Stimulated activated CD4-positive, alpha-beta T cell treated with anti-CD3 and anti-CD28 coated beads, Interleukin-1b, Interleukin-23, amount 100 ng/mL, for 24 hours (primary cell): Measurements from ENCODE around the gene SBNO2.

Source experiments
- DNase-seq, 4 experiments: peaks; one replicate each; pipeline ENCODE4 v3.0.0-alpha.2; 2020; ENCODE audit warnings: low read depth in 4 of 4, low spot score in 1 of 4

Gene SBNO2

DNA sequence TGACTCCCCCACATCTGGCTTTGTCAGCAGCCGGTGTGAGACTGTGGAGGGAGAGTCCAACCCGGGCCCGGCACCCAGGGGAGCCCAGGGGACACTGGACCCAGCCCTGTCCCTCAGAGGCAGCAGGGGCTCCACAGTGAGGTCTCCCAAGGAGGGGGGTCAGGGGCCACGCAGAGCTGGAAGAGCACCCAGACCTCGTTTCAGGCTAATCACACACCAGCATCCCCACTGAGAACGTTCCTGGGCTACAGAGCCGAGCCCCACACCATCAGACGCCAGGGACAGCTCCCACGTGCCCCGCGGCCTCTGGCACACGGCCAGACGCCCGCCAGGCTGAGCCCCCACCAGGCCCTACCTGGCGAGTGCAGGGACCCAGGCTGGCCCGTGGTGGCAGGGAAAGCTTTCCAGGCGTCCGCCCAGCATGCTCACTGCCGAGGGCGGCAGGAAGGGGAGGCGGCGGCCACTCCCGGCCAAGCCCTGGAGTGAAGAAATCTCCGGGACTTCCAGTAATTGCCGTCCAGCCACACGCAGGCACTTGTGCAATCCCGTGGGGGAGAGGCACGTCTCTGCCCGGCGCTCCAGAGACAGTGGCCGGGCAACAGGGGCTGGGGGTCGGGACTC, 19.2 kb downstream of the SBNO2 start:
- no peak for DNase-seq

DNA sequence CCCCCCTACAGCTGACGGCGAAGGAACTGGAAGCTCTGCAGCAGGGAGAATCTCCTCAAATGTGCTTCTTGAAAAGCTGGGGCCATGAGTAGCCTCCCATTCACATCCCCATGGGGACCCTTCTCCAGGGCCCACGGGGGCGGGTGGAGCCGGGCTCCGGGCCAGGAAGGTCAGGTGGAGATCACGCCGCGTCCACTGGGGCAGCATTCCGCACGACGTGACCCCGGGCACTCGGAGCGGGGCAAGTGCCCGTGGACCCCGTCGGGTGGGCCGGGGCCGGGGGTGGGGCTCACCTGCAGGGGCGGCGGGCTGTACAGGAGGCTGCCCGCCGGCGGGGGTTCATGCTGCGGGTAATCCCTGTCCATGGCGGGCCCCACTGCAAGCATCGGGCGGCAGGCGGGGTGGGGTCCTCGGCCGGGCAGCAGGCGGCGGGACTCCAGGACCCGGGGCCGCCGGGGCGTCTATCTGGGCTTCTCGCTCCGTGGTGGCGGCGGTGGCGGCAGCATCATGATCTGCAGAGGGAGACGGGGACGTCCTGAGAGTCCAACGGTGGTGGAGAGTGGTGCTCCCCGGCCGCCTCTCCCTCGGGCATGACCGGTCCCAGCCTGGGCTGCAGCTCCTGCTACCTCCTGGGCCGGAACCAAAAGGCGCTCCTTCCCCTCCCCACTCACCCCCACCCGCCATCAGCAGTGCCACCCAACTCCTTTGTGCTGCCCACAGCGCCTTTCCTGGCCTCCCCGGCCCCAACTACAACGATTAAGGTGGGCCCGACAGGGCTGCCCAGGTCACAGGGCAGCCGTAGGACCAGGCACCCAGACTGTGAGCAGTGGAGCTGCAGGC, 20.0 kb downstream of the SBNO2 start:
- no peak for DNase-seq

DNA sequence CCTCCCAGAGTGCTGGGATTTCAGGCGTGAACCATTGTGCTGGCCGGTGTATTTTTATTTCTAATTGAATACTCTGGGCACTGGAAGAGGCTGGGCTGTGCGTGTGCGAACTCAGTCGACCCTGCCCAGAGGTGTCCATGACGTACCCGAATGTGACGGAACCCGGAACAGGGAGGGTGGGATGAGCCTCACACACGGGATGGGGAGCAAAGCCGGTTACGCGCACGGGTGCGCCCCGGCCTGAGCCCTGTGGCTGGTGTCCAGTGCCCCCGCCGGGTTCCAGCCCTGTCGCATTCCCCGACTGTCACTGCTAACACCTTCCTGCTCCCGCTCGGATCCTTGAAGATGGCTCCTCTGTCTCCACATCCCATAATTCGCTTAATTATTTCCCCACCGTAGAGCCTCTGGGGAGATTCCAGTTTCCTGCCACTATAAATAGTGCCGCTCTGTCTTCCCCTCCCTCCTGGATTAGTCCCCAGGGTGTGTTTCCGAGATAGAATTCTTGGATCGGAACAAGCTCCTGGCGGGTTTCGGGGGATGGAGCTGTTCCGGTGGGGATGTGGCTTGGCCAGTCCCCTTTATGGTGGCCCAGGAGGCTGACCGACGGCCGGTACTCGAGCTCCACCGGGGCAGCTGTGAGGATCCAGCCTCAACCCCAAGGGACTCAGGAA, 22.0 kb downstream of the SBNO2 start:
- no peak for DNase-seq

DNA sequence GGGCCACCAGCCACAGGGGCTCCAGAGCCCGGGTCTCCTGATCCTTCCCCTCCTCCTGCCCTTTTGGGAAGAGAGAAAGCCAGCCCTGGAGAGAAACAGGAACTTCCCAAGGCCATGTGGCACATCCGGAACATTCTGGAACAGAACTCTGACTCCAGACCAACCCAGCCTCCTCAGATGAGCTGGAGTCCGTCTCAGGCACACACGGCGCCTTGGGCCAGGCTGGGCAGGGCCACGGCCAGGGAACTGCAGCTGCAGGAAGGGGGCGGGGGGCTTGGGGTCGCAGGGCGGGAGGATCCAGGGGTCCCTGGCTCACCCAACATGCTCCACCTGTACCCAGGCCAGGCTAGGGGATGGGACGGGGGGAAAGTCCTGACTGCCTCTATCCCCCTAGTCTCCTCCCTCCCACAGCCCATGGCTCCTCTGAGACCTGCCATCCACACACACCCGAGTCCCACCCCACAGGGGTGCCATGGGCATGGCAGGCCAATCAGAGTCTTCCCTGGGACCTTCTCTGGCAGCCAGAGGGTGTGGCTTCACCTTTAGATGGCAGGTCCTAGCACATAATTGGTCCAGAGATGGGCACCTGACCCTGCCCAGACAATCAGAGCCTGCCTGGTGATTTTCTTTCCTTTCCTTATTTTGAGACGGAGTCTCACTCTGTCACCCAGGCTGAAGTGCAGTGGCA, 22.9 kb downstream of the SBNO2 start:
- DNase-seq, result no peak

DNA sequence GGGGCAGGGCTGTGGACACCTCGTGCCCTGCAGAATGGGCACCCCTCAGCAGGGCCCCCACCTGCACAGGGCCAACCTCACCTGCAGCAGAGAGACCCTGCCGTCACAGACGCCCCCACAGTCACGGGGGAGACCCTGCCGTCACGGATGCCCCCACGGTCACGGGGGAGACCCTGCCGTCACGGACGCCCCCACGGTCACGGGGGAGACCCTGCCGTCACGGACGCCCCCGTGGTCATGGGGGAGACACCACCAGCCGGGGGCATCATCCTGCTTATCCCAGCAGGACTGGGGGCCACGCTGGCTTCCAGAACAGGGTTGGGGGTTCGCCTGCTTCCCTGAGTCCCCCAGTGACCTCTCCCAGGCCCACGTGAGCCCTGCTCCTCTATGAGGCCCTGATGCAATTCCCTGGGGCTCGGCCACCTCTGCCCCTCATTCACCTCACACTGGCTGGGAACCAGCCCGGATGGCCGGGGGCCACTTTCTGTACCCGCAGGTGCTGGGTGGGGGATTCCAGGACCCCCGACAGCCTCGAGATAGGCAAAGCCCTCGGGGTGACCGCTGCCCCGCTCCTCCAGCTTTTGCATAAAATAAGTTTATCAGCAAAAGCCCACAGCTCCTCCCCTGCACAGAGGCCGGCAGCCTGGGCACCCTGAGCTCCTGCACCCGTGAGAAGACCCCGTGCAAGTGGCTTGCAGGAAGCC, 23.6 kb downstream of the SBNO2 start:
- no peak for DNase-seq

DNA sequence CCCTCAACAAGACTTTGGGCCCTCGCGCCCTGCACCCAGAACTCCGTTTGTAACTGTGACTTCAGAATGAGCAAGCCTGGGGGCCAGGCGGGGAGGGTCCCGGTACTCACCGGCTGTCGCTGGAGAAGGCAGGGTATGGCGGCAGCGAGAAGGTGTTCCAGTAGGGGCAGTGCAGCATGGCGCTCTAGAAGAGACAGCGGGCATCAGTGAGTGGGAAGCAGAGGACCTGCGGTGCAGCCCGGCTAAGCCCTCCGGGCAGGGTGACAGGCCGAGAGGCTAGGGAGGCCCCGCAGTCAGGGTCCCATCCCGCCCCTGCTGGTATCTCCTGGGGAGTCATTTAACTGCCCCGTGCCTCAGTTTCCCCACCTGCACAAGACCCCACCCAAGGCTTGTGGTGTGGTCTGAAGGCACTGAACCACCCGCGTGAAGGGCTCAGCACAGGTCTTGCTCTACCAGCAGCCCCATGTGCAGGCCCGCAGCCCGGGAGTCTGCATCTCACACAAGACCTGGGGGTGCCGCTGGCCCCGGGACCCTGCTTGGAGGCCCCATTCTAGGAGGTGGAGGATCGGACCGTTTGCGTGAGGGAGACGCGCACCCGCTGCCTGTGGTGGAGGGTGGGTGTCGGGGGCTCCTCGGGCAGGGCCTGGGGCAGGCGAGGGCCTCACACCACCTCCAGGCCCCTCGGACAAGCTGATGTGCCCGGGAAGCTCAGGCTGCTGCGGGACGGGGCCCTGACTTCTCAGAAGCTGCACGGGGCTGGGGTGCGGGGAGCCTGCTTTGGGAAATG, 24.6 kb downstream of the SBNO2 start:
- DNase-seq, result no peak

DNA sequence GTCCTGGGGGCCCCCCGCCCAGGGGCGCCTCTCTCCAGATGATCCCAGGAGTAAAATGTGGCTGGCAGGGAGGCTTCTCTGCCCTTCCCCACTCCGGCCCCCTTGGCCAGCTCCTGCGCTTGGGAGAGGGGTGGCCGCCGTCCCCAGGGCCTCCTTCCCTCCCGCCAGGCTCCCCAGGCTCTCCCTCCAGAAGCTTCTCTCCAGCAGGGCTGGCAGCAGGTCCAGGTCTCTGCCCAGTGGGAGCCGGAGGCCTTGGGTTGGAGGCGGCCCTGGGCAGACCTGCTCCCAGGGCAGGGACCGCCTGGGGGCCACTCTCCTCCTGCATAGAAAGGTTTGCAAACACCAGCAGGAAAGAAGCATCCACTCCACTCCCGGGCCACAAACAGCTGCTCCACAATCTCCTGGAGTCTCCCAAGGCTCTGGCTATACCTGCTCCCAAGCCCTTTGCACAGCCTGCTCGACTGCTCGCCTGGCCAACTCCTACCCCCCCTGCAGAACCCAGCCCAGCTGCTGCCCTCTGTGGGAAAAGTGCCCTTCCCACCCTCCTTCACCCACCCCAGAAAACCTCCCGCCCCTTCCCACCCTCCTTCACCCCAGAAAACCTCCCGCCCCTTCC, 26.0 kb downstream of the SBNO2 start:
- no peak for DNase-seq

DNA sequence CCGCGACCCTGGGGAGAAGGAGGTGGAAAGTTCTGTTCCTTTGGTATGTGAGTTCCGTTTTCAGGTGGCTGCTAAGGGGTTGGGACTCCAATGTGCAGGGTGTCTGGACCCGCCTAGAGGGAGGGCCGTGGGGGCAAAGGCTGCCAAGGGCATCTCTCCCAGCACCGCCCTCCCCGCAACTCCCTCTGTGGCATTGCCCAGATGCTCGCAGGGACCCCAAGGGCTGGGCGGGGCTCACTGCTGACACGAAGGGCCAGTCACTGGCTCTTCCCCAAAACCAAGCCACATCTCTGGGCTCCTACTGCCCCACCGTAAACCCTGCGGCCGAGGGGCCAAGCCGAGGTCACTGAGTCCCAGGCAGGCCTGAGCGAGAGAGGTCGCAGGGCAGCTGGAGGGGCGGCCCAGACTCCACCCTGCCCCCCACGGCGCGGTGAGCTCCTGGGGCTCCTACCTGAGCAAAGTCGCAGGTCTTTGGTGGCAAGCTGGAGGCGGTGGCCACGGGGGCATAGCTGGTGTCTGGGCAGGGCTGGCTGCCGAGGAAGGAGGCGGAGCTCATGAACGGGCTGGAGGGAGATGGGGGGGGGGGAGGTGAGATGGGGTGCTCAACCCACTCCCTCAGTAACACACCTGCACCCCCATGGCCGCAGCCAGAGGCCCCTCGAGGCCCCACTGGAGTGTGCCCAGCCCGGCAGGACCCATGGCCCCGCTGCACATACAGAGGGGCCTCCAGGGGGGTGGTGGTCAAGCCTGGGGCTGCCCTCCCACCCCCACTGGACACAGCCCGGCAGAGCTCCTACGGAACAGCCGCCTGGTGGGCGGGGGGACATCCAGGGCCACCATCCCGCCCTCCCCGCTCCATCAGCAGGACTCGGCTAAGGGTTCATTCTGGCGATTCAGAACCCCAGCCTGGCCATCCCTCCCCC, 26.9 kb downstream of the SBNO2 start:
- DNase-seq, result no peak

DNA sequence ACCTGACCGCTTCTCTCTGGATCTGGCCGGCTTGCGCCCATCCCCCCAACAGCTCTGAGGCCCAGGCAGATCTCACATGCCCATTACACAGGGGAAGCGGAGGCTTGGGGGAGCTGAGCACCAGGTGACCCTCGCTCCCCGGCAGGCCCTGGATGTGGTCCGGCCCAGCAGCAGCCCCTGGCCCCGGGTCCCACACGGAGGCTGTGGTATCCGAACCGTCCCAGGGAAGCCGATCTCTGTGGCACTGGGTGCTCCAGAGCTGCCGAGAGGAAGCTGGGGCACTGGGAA, 27.7 kb downstream of the SBNO2 start:
- DNase-seq, result no peak

DNA sequence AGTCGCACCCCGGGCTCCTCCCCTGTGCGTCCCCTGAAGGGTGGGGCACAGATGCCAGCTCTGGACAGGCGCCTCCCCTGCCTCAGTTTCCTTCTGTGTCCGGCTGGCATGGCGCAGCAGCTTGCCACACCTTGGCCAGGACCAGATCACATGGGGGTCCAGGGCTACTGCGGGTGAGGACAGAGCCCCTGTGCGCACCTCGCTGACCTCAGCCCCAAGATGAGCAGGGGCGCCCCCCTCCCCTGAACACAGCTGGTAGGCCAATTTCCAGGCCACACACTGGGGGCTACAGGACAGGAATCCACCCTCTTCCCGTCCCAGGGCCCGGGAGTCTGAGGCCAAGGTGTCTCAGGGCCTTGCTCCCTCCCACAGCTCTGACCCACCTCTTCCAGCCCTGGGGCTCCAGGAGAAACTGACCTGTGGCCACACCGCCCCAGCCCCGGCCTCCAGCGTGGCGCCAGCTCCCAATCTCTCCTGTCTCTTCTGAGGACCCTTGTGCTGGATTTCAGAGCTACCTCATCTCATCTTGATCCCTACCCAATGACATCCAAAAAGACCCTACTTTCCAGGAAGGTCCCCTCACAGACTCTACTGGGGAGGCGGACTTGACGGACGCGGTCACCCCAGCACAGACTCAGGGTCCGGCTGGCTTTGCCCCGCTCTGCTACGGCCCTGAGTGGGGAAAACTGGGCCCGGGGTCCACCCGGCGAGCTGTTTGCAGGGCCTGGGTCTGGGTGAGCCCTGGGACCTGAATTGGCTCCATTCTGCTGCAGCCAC, 28.2 kb downstream of the SBNO2 start:
- DNase-seq, result no peak

DNA sequence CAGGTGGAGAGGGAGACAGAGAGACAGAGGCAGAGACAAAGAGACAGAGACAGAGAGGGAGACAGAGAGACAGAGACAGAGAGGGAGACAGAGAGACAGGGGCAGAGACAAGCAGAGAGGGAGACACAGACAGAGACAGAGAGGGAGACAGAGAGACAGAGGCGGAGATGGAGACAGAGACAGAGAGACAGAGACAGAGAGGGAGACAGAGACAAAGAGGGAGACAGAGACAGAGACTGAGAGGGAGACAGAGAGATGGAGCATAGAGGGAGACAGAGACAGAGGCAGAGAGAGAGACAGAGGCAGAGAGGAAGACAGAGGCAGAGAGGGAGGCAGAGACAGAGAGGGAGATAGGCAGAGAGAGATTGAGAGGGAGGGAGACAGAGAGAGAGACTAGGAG, 29.3 kb downstream of the SBNO2 start:
- DNase-seq, result no peak

DNA sequence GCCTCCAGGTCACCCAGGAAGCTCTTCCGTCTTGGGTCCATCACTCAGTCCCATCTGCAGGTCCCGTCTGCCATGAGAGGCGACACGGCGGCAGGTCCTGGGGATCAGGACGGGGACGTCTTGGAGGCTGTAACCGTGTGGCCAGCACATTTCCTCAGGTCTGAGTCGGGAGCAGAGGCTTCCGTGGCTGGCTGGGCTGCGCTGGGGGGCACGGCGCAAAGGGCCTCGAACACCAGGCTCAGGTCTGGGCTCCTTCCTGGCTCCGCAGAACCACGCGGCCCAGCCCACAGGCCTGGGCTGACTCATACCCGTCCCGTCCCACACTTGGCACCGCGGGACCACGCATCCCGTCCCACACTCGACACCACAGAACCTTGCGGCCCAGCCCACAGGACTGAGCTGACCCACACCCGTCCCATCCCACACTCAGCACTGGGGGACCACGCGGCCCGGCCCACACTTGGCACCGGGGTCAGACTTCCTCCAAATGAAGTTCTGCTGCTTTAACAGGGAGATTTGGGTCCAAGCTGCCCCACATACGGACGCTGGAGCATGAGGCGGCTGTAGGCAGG, 30.2 kb downstream of the SBNO2 start:
- no peak for DNase-seq

DNA sequence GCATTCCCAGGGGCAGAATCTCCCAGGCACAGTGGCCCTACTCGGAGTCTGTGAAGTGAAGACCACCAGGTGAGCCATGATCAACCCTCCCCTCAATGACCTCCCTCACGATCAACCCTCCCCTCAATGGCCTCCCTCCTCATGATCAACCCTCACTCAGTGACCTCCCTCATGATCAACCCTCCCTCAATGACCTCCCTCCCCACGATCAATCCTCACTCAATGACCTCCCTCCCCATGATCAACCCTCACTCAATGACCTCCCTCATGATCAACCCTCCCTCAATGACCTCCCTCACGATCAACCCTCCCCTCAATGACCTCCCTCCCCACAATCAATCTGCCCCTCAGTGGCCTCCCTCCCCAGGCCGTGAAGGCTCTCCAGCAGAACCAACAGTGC, 32.1 kb downstream of the SBNO2 start:
- no peak for DNase-seq

DNA sequence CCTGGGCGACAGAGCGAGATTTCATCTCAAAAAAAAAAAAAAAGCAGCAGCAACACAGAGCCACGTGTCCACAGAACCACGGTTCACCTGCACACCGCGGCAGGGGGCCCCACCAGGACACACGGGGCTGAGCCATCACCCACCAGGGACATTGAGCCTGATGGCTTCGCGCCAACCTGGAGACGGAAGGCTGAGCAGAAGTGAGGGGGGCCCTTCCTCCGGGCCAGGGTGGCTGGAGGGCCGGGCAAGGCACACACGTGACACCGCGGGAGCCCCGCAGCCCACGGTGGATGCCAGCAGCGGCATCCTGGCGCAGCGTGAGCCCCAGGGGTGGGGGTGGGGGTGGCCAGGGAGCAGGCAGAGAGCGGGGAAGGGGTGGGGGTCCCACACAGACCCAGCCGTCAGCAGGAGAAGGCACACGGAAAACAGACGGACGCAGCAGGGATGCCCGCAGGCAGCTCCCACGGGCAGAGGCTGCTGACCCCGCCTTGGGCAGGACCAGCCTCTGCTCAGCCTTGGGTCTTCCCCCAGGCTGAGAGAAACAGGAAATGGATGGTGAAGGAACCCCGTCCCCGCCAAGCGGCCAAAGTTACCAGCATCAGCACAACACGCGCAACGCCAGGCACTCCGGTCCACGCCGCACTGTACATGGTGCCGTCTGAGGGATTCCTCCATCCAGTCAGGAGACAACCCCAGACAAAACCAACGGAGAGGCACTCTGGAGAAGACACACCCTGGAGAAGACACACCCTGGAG, 33.6 kb downstream of the SBNO2 start:
- DNase-seq, result no peak

DNA sequence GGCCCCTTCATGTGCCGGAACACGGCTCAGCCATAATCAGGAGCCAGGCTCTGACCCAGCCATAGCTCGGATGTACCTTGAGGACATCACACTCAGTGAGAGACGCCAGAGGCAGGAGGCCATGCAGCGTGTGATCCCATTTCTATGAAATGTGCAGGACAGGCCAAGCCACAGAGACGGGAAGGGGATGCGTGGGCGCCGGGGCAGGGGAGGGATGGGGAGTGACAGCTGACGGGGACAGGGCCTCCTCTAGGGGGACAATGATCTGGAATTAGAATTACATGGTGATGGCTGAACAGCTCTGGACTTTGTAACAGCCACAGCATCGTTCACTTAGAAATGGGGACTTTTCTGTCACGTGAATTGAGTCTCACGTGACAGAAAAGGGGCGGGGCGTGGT, 34.9 kb downstream of the SBNO2 start:
- no peak for DNase-seq

DNA sequence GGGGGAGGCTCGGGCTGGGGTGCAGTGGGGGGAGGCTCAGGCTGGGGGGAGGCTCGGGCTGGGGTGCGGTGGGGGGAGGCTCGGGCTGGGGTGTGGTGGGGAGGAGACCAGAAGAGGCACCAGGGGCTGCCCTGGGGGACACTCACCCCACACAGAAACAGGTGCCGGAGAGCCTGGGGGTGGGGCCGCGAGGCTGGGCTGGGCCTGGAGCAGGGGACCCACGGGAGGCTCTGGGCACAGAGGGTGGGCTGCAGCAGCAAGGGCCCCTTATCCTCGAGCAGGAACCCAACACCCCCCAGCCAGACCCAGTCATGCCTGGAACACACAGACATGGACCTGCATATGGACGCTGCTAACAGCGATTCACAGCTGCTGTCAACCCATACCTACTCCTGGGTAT, 35.9 kb downstream of the SBNO2 start:
- DNase-seq, result no peak

DNA sequence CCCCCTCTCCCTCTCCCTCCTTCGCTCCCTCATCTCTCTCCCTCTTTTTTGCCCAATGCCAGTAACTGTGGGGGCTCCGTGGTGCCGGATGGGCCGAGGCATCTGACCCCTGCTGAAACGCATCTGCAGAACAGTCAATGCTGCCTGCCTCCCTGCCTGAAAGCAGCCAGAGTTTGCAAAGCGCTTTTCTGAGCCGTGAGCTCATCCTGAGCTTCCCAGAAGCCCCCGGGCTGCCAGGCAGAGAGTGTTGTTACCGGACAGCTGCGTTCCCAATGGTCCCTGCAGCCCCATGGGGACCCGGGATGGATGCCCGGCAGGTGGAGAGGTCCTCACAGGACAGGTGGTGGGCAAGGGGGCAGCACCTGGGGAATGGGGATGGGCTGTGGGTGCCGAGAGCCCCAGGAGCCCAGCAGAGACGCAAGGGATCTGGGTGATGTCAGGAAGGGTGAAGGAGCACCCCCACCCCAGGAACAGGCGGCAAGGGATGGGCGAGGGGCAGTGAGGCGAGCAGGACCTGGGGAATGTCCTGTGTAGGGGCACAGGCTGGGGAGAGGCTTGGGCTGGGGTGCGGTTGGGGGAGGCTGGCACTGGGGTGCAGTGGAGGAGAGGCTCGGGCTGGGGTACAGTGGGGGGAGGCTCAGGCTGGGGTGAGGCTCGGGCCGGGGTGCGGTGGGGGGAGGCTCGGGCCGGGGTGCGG, 37.3 kb downstream of the SBNO2 start:
- no peak for DNase-seq
